Adipose tissue (tissue), 3 donors: Measurements from ENCODE around the gene GARIN5A. TPM values are rescaled to one million over a fixed set of nuclear protein-coding genes. Genes with fewer than 3 reads are reported as not detected.
"Not testable (repeated sequence)": the region's sequence is repeated elsewhere in the genome, so short reads cannot be mapped to it uniquely, and the experiment has no call there.

Experiments used
- H3K27ac ChIP-seq: one replicate; pipeline ENCODE4 v1.5.1; 2013; ENCODE audit warnings: low read depth, low read length
- WGBS, 3 donors: extraction: QIAGEN DNeasy Blood & Tissue Kit; methylation state at CpG; one replicate each; pipeline ENCODE4 v1.1.7; 2013; 5-methylcytosine and 5-hydroxymethylcytosine counted together
- polyA plus RNA-seq, 3 donors: library from polyadenylated mRNA; stranded (reverse); fragments of 200-250 nt; gene quantifications; one replicate each; pipeline ENCODE4 v1.2.3, GENCODE V29; 2013
- donor health status: healthy with polysubstance abuse.
- donor health status: Bipolar disorder and iron deficiency.
- donor health status: healthy.

The GARIN5A gene
- polyA plus RNA-seq, 3 donors: 0.68 to 2.7 (median 1.8) TPM

GRCh38 chr19:50451223-50451534 is 25.5 kb downstream of the GARIN5A start:
- H3K27ac ChIP-seq: no peak overlapping the region
- WGBS, 3 donors: 38 to 52% (median 41%) methylated on average over 13 of the region's 13 CpGs

DNA sequence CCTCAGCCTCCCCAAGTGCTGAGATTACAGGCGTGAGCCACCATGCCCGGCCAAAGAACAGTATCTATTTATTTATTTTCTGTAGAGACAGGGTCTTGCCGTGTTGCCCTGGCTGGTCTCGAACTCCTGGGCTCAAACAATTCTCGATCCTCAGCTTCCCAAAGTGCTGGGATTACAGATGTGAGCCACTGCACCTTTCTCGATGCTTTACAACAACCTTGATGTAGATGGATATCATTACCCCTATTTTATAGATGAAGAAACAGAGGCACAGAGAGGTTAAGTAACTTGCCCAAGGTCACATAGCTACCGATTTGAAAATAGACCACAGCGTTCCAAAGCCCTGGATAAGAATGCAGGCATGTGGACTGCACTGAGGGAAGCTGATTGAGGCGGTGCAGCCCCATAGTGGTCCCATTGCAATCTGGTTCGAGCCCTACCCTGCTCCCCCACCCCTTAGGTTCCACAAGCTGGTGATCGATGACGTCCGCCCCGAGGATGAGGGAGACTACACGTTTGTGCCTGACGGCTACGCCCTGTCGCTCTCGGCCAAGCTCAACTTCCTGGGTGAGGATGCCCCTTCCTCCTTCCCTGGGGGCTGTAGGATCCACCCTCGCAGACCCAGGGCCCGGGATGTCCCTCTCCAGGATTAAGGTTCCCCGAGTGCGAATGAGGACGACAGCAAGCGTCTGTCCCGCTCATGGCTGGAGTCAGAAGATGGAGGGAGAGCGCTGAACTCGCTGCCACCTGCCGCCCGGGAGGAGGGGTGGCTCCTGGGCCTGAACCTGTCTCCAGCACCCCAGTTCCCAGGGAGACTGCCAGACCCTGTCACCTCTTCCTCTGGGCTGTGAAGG is 26.1 kb downstream of the GARIN5A start:
- WGBS, 3 donors: 49 to 63% (median 63%) methylated on average over 30 of the region's 30 CpGs

GRCh38 chr19:50449236-50449899 is 27.3 kb downstream of the GARIN5A start:
- 57 to 83% (median 80%) methylated on average over 14 of the region's 14 CpGs for WGBS, 3 donors
- no peak overlapping the region for H3K27ac ChIP-seq

More for the DNA sequence above, 26.1 kb downstream of the GARIN5A start:
- H3K27ac ChIP-seq: no peak overlapping the region

- H3K27ac ChIP-seq: no peak overlapping the region
- WGBS, 3 donors: 91 to 97% (median 95%) methylated on average over 10 of the region's 10 CpGs
These were observed 28.9 kb downstream of the GARIN5A start for GRCh38 chr19:50447750-50448149.

DNA sequence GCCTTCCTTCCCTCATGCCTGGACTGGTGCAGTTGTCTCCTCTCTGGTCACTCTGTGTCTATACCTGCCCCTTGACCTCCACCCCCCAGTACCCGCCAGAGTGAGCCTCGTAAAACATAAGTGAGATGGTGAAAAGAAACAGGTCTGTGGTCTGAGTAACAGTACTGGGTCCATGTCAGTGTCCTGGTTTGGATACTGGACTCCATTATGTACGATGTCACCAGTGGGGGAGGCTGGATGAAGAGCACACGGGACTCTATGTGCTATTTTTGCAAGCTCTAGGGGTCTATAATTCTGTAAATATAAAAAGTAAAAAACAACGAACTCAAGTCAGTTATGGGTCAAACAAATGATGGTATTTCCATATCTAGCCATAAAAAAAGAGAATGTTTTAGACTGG is 29.6 kb downstream of the GARIN5A start:
- WGBS, 3 donors: 80 to 84% (median 82%) methylated on average over 5 of the region's 5 CpGs
- H3K27ac ChIP-seq: no peak overlapping the region

GRCh38 chr19:50444059-50444458 is 32.6 kb downstream of the GARIN5A start:
- H3K27ac ChIP-seq: no peak overlapping the region
- 78 to 95% (median 82%) methylated on average over 1 of the region's 1 CpG for WGBS, 3 donors

DNA sequence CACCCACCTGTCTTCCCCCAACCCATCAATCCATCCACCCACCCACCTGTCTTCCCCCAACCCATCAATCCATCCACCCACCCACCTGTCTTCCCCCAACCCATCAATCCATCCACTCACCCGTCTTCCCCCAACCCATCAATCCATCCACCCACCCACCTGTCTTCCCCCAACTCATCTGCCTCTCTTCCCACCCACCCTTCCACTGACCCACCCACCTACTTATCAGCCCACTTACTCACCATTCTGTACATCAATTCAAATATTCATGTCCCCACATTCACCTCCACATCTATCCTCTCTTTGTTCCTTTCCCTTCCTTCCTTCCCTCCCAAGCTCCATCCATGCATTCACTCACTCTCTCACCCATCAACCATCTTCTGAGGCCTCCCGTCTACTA is 37.5 kb downstream of the GARIN5A start:
- not testable (repeated sequence) for H3K27ac ChIP-seq
- WGBS, 3 donors: 59 to 82% (median 76%) methylated on average over 2 of the region's 2 CpGs

DNA sequence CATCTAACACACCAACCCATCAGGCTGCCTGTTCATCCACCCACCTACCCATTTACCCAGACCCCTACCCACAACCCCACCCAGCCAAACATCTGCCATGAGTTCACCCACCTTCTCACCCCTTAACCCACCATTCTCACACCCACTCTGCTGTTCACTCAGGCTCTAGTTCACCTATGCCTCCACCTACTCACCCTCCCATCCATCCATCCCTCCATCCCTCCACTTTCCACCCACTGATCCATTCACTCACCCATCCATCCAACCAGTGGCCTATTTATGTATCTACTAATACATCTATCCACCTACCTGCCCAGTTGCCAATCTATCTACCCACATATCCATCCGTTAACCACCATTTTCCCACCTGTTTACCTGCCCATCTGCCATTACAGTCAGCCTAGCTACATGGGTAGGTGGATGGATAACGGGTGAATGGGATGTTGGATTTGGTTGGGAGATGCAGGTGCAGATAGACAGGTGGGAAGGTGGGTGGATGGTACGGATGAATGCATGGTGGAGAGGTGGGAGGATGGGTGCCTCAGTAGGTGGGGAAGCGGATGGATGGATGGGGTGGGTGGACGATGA is 38.7 kb downstream of the GARIN5A start:
- H3K27ac ChIP-seq: no peak overlapping the region
- 86 to 94% (median 92%) methylated on average over 5 of the region's 5 CpGs for WGBS, 3 donors

- 72 to 82% (median 75%) methylated on average over 12 of the region's 12 CpGs for WGBS, 3 donors
- no peak overlapping the region for H3K27ac ChIP-seq
These were observed 41.0 kb downstream of the GARIN5A start for GRCh38 chr19:50435627-50436026.

DNA sequence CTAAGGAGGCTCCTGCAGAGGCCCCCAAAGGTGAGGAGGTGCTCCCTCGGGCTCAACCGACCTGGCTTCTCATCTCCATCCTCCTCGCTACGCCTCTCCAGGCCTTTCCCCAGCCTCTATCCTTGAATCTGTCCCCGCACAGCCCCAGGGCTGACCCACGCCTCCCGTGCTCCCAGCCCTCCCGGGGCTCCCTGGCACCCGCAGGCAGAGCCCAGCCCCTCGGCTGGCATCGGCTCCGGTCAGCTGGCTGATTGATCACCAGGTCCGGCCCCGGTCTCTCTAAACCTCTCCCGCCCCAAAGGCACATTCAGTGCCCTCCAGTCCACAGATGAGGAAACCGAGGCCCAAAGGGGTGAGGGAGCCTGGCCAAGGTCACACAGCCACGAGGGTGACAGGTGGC is 41.4 kb downstream of the GARIN5A start:
- H3K27ac ChIP-seq: no peak overlapping the region
- WGBS, 3 donors: 79 to 83% (median 80%) methylated on average over 17 of the region's 17 CpGs

GRCh38 chr19:50434525-50434924 is 42.1 kb downstream of the GARIN5A start:
- no peak overlapping the region for H3K27ac ChIP-seq
- 34 to 48% (median 46%) methylated on average over 12 of the region's 12 CpGs for WGBS, 3 donors

DNA sequence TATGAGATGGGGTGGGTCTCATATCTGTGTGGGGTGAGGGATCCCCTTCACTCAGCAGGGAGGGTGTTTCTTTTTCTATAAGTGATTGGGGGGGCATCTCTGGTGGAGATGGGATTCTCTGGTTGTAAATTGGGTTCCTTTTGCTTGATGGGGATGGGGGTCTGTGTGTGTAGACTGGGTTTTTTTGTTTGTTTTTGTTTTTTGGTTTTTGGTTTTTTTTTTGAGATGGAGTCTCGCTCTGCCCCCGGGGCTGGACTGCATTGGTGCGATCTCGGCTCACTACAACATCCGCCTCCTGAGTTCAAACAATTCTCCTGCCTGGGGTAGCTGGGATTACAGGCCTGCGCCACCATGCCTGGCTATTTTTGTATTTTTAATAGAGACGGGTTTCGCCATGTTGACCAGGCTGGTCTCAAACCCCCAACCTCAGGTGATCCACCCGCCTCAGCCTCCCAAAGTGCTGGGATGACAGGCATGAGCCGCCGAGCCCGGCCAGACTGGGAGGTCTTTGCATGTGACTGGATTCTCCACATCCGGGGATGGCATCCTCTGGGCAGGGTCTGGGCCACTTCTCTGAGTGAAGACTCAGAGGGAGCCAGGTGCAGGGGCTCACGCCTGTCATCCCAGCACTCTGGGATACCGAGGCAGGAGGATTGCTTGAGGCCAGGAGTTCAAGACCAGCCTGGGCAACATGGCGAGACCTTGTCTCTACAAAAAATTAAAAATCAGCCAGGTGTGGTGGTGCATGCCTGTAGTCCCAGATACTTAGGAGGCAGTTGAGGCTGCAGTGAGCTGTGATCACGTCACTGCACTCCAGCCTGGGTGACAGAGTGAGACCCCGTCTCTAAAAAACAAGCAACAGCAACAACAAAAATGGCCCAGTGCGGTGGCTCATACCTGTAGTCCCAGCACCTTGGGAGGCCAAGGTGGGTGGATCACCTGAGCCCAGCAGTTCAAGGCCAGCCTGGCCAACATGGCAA is 43.2 kb downstream of the GARIN5A start:
- H3K27ac ChIP-seq: no peak overlapping the region
- WGBS, 3 donors: 75 to 78% (median 77%) methylated on average over 19 of the region's 19 CpGs

DNA sequence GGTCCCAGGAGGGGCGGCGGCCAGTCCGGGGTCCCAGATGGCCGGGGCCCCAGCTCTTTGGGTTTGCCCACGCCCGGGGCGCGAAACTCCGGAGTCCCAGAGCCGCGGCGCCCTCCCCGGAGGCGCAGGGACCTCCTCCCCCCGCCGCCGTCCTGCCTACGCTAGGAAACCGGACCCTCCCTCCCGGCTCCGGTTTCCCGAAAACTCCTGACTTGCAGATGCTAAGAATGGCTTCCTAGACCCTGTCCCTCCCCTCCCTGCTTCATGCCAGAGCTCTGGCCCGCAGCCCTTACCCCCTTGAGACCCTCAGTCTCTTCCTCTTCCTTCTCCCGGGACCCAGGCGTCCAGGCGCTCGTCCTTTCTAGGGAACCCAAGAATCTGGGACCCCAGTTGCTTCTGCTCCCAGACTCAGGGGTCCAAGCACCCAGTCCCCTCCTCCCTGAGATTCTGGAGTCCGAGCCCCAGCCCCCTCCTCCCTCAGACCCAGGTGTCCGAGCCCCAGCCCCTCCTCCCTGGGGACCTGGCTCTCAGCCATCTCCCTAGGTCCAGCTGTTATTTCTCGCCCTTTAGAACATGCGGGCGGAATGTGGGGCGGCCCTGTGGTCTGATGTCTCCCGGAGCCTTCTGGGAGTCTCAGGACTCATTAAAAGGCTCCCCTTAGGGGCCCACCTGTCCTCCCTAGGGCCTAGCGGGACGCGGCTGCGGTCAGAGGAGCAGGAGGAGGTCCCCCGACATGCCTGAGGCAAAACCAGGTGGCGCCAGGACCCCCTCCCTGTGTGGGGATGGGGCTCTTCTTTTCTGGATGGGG is 44.2 kb downstream of the GARIN5A start, which contains the start of gene MYBPC2:
Gene MYBPC2, plus strand, starts transcription at position 672 of the 808 bp plus-strand sequence. Its CDS starts 62 bp downstream, at position 734.
- no peak within 1 kb of the TSS for H3K27ac ChIP-seq
- 3 to 4% (median 4%) methylated on average over 33 to 40 of the region's 40 CpGs for WGBS, 3 donors

DNA sequence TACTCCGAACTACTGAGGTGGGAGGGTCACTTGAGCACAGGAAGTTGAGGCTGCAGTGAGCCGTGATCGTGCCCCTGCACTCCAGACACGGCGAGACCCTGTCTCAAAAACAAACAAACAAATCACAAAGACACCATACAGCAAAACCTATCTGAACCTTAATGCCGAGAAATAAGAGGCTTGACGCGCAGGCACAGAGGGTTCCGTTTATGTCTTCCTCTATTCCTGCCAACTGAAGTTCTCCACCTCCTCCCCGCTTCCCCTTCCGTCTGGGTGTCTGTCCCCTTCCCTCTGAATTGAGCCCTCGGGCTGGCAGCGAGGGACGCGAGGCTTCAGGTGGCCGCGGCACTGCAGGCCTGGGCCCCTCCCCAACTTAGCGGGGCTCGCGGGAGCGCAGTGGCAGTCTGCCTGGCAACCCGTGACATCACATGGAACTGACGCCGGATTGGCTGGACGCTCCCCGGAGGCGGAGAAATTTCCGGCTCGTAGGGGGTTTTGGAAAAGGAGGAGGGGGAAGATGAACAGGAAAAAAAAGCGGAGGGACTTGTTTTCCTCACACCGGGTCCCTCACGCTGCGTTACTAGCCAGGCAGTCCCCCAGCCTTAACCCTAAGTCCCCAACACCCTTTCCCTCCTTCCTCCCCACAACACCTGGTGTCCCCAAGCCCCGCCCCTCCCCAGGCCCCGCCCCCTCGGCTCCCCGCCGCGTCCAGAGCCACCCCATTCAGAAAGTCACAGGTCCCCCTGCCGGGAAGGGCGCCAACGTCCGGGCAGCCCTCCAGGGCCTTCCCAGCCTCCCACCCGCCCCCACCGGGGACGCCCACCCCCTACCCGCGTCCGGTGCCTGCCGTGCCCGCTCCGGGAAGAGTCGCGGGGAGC is 45.1 kb downstream of the GARIN5A start:
- H3K27ac ChIP-seq: no peak overlapping the region
- 1 to 2% (median 1%) methylated on average over 46 to 54 of the region's 54 CpGs for WGBS, 3 donors

GRCh38 chr19:50430888-50431342 is 45.7 kb downstream of the GARIN5A start:
- H3K27ac ChIP-seq: no peak overlapping the region
- 30 to 40% (median 33%) methylated on average over 13 of the region's 13 CpGs for WGBS, 3 donors

GRCh38 chr19:50428772-50429463 is 47.7 kb downstream of the GARIN5A start:
- H3K27ac ChIP-seq: no peak overlapping the region
- WGBS, 3 donors: 72 to 88% (median 88%) methylated on average over 7 of the region's 7 CpGs
